HEK293 (cell line): ENCODE data around the gene CLASP2.

Source experiments
- CTCF ChIA-PET: fragments of 350-600 bp; formaldehyde crosslinking; extraction: SDS; loops from one replicate; lab custom pipeline; 2021; ENCODE audit warnings: antibody characterized with exemption; lab: Yijun Ruan, JAX
- POLR2A ChIA-PET: fragments of 300-600 bp; formaldehyde crosslinking; extraction: SDS; loops from one replicate; lab custom pipeline; 2020; ENCODE audit warnings: antibody characterized with exemption, inconsistent platforms; lab: Yijun Ruan, JAX
- H3K27ac ChIP-seq: fragments of 200-500 bp; sonication (Bioruptor generic); 2 replicates; pipeline ENCODE4 v1.5.1; 2014; ENCODE audit warnings: low read depth, low read length, control low read depth, inconsistent platforms; ENCODE audit errors: extremely low read depth
- H3K36me3 ChIP-seq, 2 experiments: fragments of 200-500 bp in 1 of 2; sonication (Bioruptor generic) in 1 of 2; 1 replicate in 1 of 2; 2 replicates in 1 of 2; pipeline ENCODE4 v1.5.1; 2014 to 2017; ENCODE audit warnings: inconsistent platforms in 2 of 2, low read length in 2 of 2; ENCODE audit not compliant: control insufficient read depth in 2 of 2, insufficient read depth in 1 of 2
- H3K4me1 ChIP-seq: fragments of 200-500 bp; sonication (Bioruptor generic); 2 replicates; pipeline ENCODE4 v1.5.1; 2014; ENCODE audit warnings: mild to moderate bottlenecking, low read length, inconsistent platforms; ENCODE audit not compliant: control insufficient read depth, insufficient read depth
- H3K4me3 ChIP-seq: 2 replicates; pipeline ENCODE4 v1.5.1; 2011; ENCODE audit warnings: low read depth, mild to moderate bottlenecking, control low read depth, low read length, moderate library complexity
- H3K9me3 ChIP-seq: fragments of 200-500 bp; sonication (Bioruptor generic); 2 replicates; pipeline ENCODE4 v1.5.1; 2014; ENCODE audit warnings: low read depth, low read length, inconsistent platforms; ENCODE audit not compliant: control insufficient read depth, insufficient read depth
- BCL11B ChIP-seq: fragments of 450-650 bp; formaldehyde crosslinking; IDR thresholded peaks from 2 replicates; pipeline ENCODE4 v1.5.1; 2016; ENCODE audit warnings: low read depth, missing biosample characterization, missing genetic modification characterization
- GLI4 ChIP-seq: fragments of 450-650 bp; formaldehyde crosslinking; IDR thresholded peaks from 2 replicates; pipeline ENCODE4 v1.5.1; 2016; ENCODE audit warnings: missing biosample characterization, missing genetic modification characterization
- KLF8 ChIP-seq: fragments of 450-650 bp; formaldehyde crosslinking; IDR thresholded peaks from 2 replicates; pipeline ENCODE4 v1.5.1; 2016; ENCODE audit warnings: missing biosample characterization, missing genetic modification characterization
- SCRT2 ChIP-seq: fragments of 450-650 bp; formaldehyde crosslinking; IDR thresholded peaks from 2 replicates; pipeline ENCODE4 v1.5.1; 2016; ENCODE audit warnings: missing biosample characterization, missing genetic modification characterization
- TRIM28 ChIP-seq: IDR thresholded peaks from 2 replicates; pipeline ENCODE4 v1.6.1; 2011; ENCODE audit warnings: low read length, control low read depth, borderline replicate concordance
- ZNF629 ChIP-seq: fragments of 450-650 bp; formaldehyde crosslinking; IDR thresholded peaks from 2 replicates; pipeline ENCODE4 v1.5.1; 2017; ENCODE audit warnings: missing biosample characterization, missing genetic modification characterization
- TF ChIP-seq, protein P1 (sequence below): fragments of 450-650 bp; formaldehyde crosslinking; IDR thresholded peaks from 2 replicates; pipeline ENCODE4 v1.5.1; 2016; ENCODE audit warnings: missing biosample characterization, missing genetic modification characterization
- TF ChIP-seq, protein P2 (sequence below): fragments of 450-650 bp; formaldehyde crosslinking; IDR thresholded peaks from 2 replicates; pipeline ENCODE4 v1.5.1; 2016; ENCODE audit warnings: missing biosample characterization, missing genetic modification characterization
- TF ChIP-seq, protein P3 (sequence below): fragments of 450-650 bp; formaldehyde crosslinking; conservative IDR thresholded peaks from 2 replicates; pipeline ENCODE4 v1.5.1; 2016; ENCODE audit warnings: low read depth, missing biosample characterization, missing genetic modification characterization

Gene CLASP2

DNA sequence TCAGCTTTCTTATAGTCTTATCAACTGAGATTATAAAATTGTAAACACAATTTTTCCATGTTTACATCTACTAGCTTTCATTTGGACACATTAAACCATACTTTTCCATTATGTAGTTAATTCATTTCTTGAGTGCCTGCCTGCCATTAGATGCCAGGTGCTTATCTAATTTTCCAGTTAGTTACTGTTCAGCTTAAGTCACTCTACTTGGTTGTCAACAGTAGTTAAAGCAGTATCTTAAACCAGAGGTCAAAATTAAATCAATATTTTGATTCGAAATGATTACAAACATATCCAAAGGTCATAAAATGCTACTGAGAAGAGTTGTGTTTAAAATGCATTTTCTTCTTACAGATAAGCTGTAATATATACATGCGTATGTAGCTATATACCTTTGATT, 221.6 kb downstream of the CLASP2 start (continued):
- no peak for TF ChIP-seq GLI4 (tag by site-specific recombination)
- TF ChIP-seq, protein P1, sequence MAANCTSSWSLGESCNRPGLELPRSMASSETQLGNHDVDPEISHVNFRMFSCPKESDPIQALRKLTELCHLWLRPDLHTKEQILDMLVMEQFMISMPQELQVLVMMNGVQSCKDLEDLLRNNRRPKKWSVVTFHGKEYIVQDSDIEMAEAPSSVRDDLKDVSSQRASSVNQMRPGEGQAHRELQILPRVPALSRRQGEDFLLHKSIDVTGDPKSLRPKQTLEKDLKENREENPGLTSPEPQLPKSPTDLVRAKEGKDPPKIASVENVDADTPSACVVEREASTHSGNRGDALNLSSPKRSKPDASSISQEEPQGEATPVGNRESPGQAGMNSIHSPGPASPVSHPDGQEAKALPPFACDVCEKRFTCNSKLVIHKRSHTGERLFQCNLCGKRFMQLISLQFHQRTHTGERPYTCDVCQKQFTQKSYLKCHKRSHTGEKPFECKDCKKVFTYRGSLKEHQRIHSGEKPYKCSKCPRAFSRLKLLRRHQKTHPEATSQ: no peak

DNA sequence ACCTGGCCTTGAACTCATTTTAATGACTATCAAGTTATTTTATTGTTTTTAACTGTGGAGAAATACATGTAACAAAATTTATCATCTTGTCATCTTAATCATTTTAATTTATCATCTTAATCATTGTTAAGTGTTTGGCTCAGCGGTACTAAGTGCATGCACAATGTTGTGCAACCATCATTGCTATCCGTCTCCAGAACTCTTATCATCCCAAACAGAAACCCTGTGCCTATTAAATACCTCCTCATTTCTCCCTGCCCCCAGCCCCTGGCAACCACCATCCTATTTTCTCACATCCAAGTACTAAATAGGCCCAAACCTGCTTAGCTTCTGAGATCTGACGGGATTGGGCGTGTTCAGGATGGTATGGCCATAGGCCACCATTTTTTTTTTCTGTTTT, 226.3 kb downstream of the CLASP2 start:
- ChIA-PET POLR2A (no interaction called here), CTCF (interaction anchor here (0.7 kb wide), 1 partner anchor 121 kb away, joined by 3 read pairs; no protein-coding TSS in a partner anchor)
- TF ChIP-seq BCL11B: no peak
- TF ChIP-seq, protein P2, sequence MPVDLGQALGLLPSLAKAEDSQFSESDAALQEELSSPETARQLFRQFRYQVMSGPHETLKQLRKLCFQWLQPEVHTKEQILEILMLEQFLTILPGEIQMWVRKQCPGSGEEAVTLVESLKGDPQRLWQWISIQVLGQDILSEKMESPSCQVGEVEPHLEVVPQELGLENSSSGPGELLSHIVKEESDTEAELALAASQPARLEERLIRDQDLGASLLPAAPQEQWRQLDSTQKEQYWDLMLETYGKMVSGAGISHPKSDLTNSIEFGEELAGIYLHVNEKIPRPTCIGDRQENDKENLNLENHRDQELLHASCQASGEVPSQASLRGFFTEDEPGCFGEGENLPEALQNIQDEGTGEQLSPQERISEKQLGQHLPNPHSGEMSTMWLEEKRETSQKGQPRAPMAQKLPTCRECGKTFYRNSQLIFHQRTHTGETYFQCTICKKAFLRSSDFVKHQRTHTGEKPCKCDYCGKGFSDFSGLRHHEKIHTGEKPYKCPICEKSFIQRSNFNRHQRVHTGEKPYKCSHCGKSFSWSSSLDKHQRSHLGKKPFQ: peak; percentile 56; the same call in 1 of the 2 replicates
- Histone ChIP-seq H3K9me3 (no peaks in the 10 kb centered on the region), H3K4me1 (no peaks in the 10 kb centered on the region), H3K36me3 (no peaks in the 10 kb centered on the region), H3K4me3 (no peak overlapping the region), H3K27ac (no peak overlapping the region)

DNA sequence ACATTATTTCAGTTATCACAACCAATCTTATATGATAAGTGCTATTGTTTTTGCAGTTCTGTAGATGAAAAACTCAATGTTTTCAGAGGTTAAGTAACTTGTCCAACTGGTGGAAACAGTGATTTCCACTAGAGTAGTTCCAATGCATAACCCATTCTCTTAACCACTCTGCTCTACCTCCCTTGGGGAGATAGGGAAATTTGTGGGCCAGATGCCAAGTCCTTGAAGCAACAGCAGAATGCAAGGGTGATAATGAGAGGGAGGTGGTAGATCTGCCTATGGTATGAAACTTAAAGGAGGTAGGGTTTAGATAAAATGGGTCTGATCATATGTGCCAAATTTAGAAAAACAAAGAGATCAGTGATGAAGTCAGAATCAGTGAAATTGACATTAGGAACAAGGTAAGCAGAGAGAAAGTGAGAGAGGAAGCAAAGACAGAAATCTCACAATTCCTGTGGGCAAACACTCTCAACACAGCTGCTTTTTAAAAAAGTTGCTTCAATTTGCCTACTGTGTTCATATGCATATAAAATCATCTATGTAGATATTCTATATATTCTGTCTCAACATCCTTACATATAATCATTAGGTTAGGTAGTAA, 227.3 kb downstream of the CLASP2 start:
- ChIA-PET CTCF (interaction anchor here (0.7 kb wide), 1 partner anchor 122 kb away, joined by 3 read pairs; no protein-coding TSS in a partner anchor), POLR2A (no interaction called here)
- TF ChIP-seq, protein P2: no peak
- no peak for TF ChIP-seq ZNF629 (tag by site-specific recombination)
- TF ChIP-seq, protein P3, sequence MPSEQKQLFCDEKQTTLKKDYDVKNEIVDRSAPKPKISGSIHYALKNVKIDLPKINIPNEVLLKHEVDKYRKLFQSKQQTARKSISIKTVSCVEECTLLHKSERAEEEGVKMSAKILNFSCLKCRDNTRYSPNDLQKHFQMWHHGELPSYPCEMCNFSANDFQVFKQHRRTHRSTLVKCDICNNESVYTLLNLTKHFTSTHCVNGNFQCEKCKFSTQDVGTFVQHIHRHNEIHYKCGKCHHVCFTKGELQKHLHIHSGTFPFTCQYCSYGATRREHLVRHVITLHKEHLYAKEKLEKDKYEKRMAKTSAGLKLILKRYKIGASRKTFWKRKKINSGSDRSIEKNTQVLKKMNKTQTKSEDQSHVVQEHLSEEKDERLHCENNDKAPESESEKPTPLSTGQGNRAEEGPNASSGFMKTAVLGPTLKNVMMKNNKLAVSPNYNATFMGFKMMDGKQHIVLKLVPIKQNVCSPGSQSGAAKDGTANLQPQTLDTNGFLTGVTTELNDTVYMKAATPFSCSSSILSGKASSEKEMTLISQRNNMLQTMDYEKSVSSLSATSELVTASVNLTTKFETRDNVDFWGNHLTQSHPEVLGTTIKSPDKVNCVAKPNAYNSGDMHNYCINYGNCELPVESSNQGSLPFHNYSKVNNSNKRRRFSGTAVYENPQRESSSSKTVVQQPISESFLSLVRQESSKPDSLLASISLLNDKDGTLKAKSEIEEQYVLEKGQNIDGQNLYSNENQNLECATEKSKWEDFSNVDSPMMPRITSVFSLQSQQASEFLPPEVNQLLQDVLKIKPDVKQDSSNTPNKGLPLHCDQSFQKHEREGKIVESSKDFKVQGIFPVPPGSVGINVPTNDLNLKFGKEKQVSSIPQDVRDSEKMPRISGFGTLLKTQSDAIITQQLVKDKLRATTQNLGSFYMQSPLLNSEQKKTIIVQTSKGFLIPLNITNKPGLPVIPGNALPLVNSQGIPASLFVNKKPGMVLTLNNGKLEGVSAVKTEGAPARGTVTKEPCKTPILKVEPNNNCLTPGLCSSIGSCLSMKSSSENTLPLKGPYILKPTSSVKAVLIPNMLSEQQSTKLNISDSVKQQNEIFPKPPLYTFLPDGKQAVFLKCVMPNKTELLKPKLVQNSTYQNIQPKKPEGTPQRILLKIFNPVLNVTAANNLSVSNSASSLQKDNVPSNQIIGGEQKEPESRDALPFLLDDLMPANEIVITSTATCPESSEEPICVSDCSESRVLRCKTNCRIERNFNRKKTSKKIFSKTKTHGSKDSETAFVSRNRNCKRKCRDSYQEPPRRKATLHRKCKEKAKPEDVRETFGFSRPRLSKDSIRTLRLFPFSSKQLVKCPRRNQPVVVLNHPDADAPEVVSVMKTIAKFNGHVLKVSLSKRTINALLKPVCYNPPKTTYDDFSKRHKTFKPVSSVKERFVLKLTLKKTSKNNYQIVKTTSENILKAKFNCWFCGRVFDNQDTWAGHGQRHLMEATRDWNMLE (tag by site-specific recombination): no peak
- TF ChIP-seq SCRT2 (tag by site-specific recombination): no peak
- no peaks in the 10 kb centered on the region for H3K36me3 ChIP-seq
- H3K4me1 ChIP-seq: no peaks in the 10 kb centered on the region
- no peak overlapping the region for H3K27ac ChIP-seq
- no peaks in the 10 kb centered on the region for H3K9me3 ChIP-seq
- no peak overlapping the region for H3K4me3 ChIP-seq

DNA sequence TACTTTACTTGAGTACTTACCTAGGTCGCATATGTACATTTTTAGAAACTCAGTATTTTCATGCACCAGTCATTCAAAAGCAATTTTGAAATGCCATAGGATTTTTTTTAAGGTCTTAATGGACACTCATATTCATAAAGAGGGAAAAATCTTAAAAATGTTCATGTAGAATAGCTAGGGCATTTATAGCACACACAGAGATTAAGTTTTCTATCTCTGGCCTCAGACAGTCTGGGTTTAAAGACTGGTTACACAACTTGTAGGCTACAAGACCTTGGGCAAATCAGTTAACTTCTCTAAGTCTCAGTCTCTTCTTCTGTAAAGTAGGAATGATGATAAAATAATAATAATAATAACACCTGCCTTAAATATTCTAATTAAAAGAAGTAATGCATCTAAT, 229.4 kb downstream of the CLASP2 start:
- no peak overlapping the region for H3K27ac ChIP-seq
- ChIA-PET CTCF (no interaction called here), POLR2A (no interaction called here)
- no peak overlapping the region for H3K4me3 ChIP-seq
- no peaks in the 10 kb centered on the region for H3K9me3 ChIP-seq
- no peaks in the 10 kb centered on the region for H3K36me3 ChIP-seq
- no peaks in the 10 kb centered on the region for H3K4me1 ChIP-seq
- no peak for TF ChIP-seq KLF8 (tag by site-specific recombination)
- no peak for TF ChIP-seq TRIM28
